CD14-positive monocyte (primary cell): ENCODE data around the gene MBD3L4. TPM values are rescaled to one million over a fixed set of nuclear protein-coding genes. Genes with fewer than 3 reads are reported as not detected.

Experiments
- DNase-seq, 3 donors: peaks; one replicate each; pipeline ENCODE4 v3.0.0-alpha.2; 2011 to 2022
- H2AFZ ChIP-seq: 2 replicates; pipeline ENCODE4 v1.6.0; 2012; ENCODE audit warnings: mild to moderate bottlenecking, low read depth, low read length, inconsistent platforms; ENCODE audit not compliant: insufficient read depth, poor library complexity, severe bottlenecking
- H3K27ac ChIP-seq, 2 donors: 1 replicate in 1 of 2; 2 replicates in 1 of 2; pipeline ENCODE4 v1.5.1; 2012 to 2013; ENCODE audit warnings: low read length in 2 of 2, control low read depth in 1 of 2, inconsistent platforms in 1 of 2, low read depth in 1 of 2, mild to moderate bottlenecking in 1 of 2
- H3K27me3 ChIP-seq, 2 donors: one replicate each; pipeline versions ENCODE4 v1.6.0 to v1.6.1; 2011 to 2013; ENCODE audit warnings: low read length in 2 of 2; ENCODE audit not compliant: control insufficient read depth in 2 of 2, insufficient read depth in 2 of 2
- H3K36me3 ChIP-seq, 2 donors: replicated peaks in 1 of 2; 1 replicate in 1 of 2; 2 replicates in 1 of 2; pipeline versions ENCODE4 v1.5.1 to v1.6.1; 2012 to 2013; ENCODE audit warnings: low read length in 2 of 2, control low read depth in 1 of 2, inconsistent platforms in 1 of 2, mild to moderate bottlenecking in 1 of 2; ENCODE audit not compliant: insufficient read depth in 2 of 2, control insufficient read depth in 1 of 2
- H3K4me1 ChIP-seq, 2 donors: 1 replicate in 1 of 2; 2 replicates in 1 of 2; pipeline versions ENCODE4 v1.5.1 to v1.6.1; 2012 to 2013; ENCODE audit warnings: low read length in 2 of 2, control low read depth in 1 of 2, inconsistent platforms in 1 of 2, mild to moderate bottlenecking in 1 of 2, moderate library complexity in 1 of 2; ENCODE audit not compliant: insufficient read depth in 2 of 2, control insufficient read depth in 1 of 2
- H3K4me2 ChIP-seq: replicated peaks from 2 replicates; pipeline ENCODE3; 2012; ENCODE audit warnings: low read length, moderate library complexity, mild to moderate bottlenecking; ENCODE audit not compliant: poor library complexity, severe bottlenecking; ENCODE audit errors: extremely low read depth
- H3K4me3 ChIP-seq, 3 experiments: fragments of 200-600 bp in 1 of 3; sonication (generic) in 1 of 3; replicated peaks in 1 of 3; 1 replicate in 2 of 3; 2 replicates in 1 of 3; pipeline ENCODE4 v1.5.1; 2011 to 2013; ENCODE audit warnings: low read length in 3 of 3, mild to moderate bottlenecking in 3 of 3, control low read depth in 2 of 3, low read depth in 2 of 3, inconsistent platforms in 1 of 3, moderate library complexity in 1 of 3
- H3K79me2 ChIP-seq: 2 replicates; pipeline ENCODE4 v1.6.0; 2012; ENCODE audit warnings: mild to moderate bottlenecking, control low read depth, inconsistent platforms, low read length, moderate library complexity; ENCODE audit not compliant: insufficient read depth
- H3K9ac ChIP-seq: 2 replicates; pipeline ENCODE4 v1.6.0; 2017; ENCODE audit warnings: low read length, mild to moderate bottlenecking; ENCODE audit not compliant: insufficient read depth, poor library complexity, severe bottlenecking
- H3K9me3 ChIP-seq, 2 donors: replicated peaks in 1 of 2; 1 replicate in 1 of 2; 2 replicates in 1 of 2; pipeline versions ENCODE4 v1.5.1 to v1.6.1; 2012 to 2013; ENCODE audit warnings: low read length in 2 of 2, control low read depth in 1 of 2; ENCODE audit not compliant: control insufficient read depth in 1 of 2, insufficient read depth in 1 of 2
- H4K20me1 ChIP-seq: 2 replicates; pipeline ENCODE4 v1.6.0; 2012; ENCODE audit warnings: mild to moderate bottlenecking, low read length, control low read depth, moderate library complexity; ENCODE audit not compliant: insufficient read depth
- H3K27ac Mint-ChIP-seq, 7 donors: one replicate each; pipeline ENCODE4 v1.8.0; 2020; ENCODE audit warnings: mild to moderate bottlenecking in 7 of 7, mixed read lengths in 7 of 7, moderate library complexity in 6 of 7, inconsistent platforms in 2 of 7
- H3K27me3 Mint-ChIP-seq, 3 donors: one replicate each; pipeline ENCODE4 v1.8.0; 2021 to 2022; ENCODE audit warnings: low read depth in 3 of 3, mild to moderate bottlenecking in 3 of 3, mixed read lengths in 3 of 3, moderate library complexity in 3 of 3, inconsistent platforms in 1 of 3
- H3K36me3 Mint-ChIP-seq, 2 donors: one replicate each; pipeline ENCODE4 v1.8.0; 2020; ENCODE audit warnings: mixed read lengths in 2 of 2, inconsistent platforms in 1 of 2, mild to moderate bottlenecking in 1 of 2
- H3K4me1 Mint-ChIP-seq: one replicate; pipeline ENCODE4 v1.8.0; 2020; ENCODE audit warnings: mild to moderate bottlenecking, mixed read lengths
- H3K4me3 Mint-ChIP-seq, 2 donors: one replicate each; pipeline ENCODE4 v1.8.0; 2020; ENCODE audit warnings: mild to moderate bottlenecking in 2 of 2, mixed read lengths in 2 of 2, moderate library complexity in 1 of 2
- H3K9me3 Mint-ChIP-seq, 7 donors: one replicate each; pipeline ENCODE4 v1.8.0; 2020 to 2022; ENCODE audit warnings: mixed read lengths in 7 of 7, mild to moderate bottlenecking in 6 of 7, moderate library complexity in 6 of 7, inconsistent platforms in 2 of 7
- CTCF ChIP-seq: fragments of 200-600 bp; IDR thresholded peaks from one replicate; pipeline ENCODE4 v1.8.0; 2022; ENCODE audit warnings: antibody characterized with exemption, mild to moderate bottlenecking
- WGBS: methylation state at CpG from one replicate; pipeline ENCODE4 v1.1.5; 2013; ENCODE audit warnings: missing lambda C conversion rate; ENCODE audit not compliant: insufficient coverage; 5-methylcytosine and 5-hydroxymethylcytosine counted together
- intact Hi-C, 2 donors: fragments of 100-400 bp; cut with micrococcal nuclease; formaldehyde crosslinking; loops; one replicate each; pipeline versions ENCODE4 v1.15.0 to v1.15.1; 2023
- polyA plus RNA-seq, 3 donors: library from polyadenylated mRNA; depleted of rRNA in 1 of 3; unstranded in 2 of 3; stranded (reverse) in 1 of 3; fragments of 300-500 nt in 2 of 3; fragments of >200 nt in 1 of 3; fragmentation: Illumina TruSeq in 2 of 3; gene quantifications; 1 replicate in 2 of 3; 2 replicates in 1 of 3; pipeline ENCODE4 v1.2.3, GENCODE V29; 2012 to 2021

The MBD3L4 gene
- polyA plus RNA-seq, 3 donors = not detected

- no peak overlapping the region for H3K4me3 Mint-ChIP-seq
Observed at GRCh38 chr19:7010722-7011593, 29.0 kb downstream of the MBD3L4 start.

DNA sequence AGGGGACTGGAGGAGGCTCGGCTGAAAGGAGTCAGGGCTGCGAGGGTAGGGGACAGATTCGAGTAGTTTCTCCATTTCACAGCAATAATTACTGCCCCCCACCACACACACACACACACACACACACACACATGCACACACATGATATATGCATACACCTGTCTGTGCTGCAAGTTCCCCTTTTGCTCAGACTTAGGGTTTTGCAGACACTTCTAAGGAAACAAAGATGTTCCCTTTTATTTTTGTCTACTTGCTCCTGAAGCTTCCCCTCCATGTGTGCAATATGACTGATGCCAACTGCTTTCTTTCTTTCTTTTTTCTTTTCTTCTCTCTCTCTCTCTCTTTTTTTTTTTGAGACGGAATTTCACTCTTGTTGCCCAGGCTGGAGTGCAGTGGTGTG, 32.1 kb downstream of the MBD3L4 start:
- H3K4me2 ChIP-seq = no peak overlapping the region
- peaks cover 0 to 6% (median 5%) of the 10 kb centered on the region in 3 donors for H3K27me3 Mint-ChIP-seq
- no peaks in the 10 kb centered on the region for H3K36me3 ChIP-seq
- H3K9me3 Mint-ChIP-seq = peaks cover 0 to 12% (median 3%) of the 10 kb centered on the region in 7 donors
- no peak overlapping the region for H3K4me3 Mint-ChIP-seq
- H3K79me2 ChIP-seq = no peaks in the 10 kb centered on the region
- no peaks in the 10 kb centered on the region for H4K20me1 ChIP-seq
- no peaks in the 10 kb centered on the region for H3K9me3 ChIP-seq
- peaks cover 4 to 11% of the 10 kb centered on the region in 2 donors for H3K4me1 ChIP-seq
- H3K27ac ChIP-seq = no peak overlapping the region
- 20% methylated on average over 1 of the region's 4 CpGs for WGBS
- no peak overlapping the region for H3K9ac ChIP-seq
- intact Hi-C loops = no loop called here
- peak in 1 of 3 donors; percentile 16 for DNase-seq
- TF ChIP-seq CTCF = no peak
- H3K36me3 Mint-ChIP-seq = no peaks in the 10 kb centered on the region
- no peak overlapping the region for H3K4me3 ChIP-seq
- peaks cover 16% of the 10 kb centered on the region for H3K4me1 Mint-ChIP-seq
- peak overlapping the region in 1 of 7 donors; percentile 63 for H3K27ac Mint-ChIP-seq
- no peaks in the 10 kb centered on the region for H3K27me3 ChIP-seq
- H2AFZ ChIP-seq = no peak overlapping the region

More at GRCh38 chr19:7010722-7011593, 29.0 kb downstream of the MBD3L4 start:
- Mint-ChIP-seq H3K27ac (no peak overlapping the region), H3K27me3 (peaks cover 0 to 12% (median 4%) of the 10 kb centered on the region in 3 donors), H3K36me3 (no peaks in the 10 kb centered on the region), H3K9me3 (peaks cover 0 to 9% (median 3%) of the 10 kb centered on the region in 7 donors), H3K4me1 (peaks cover 29% of the 10 kb centered on the region)
- Histone ChIP-seq H3K9me3 (no peaks in the 10 kb centered on the region), H3K27me3 (no peaks in the 10 kb centered on the region), H4K20me1 (no peaks in the 10 kb centered on the region), H2AFZ (no peak overlapping the region), H3K27ac (no peak overlapping the region), H3K4me2 (no peak overlapping the region), H3K9ac (no peak overlapping the region), H3K36me3 (no peaks in the 10 kb centered on the region), H3K4me3 (no peak overlapping the region), H3K4me1 (peaks cover 4 to 11% of the 10 kb centered on the region in 2 donors), H3K79me2 (no peaks in the 10 kb centered on the region)
- 98% methylated on average over 4 of the region's 12 CpGs for WGBS
- TF ChIP-seq CTCF = no peak
- DNase-seq = no peak
- intact Hi-C loops = no loop called here
